DND-41 (cell line): ENCODE measurements around the gene ANGEL2.

Experiments
- EZH2 ChIP-seq: IDR thresholded peaks from 3 replicates; pipeline ENCODE4 v1.6.1; 2012; ENCODE audit warnings: borderline replicate concordance, low read depth, mild to moderate bottlenecking, moderate library complexity, low read length, inconsistent platforms; ENCODE audit not compliant: severe bottlenecking
- TF ChIP-seq, protein P1 (sequence below): IDR thresholded peaks from 2 replicates; pipeline ENCODE4 v1.5.1; 2012; ENCODE audit warnings: borderline replicate concordance, low read length, moderate library complexity, mild to moderate bottlenecking; ENCODE audit not compliant: poor library complexity, severe bottlenecking; ENCODE audit errors: extremely low read depth

DNA sequence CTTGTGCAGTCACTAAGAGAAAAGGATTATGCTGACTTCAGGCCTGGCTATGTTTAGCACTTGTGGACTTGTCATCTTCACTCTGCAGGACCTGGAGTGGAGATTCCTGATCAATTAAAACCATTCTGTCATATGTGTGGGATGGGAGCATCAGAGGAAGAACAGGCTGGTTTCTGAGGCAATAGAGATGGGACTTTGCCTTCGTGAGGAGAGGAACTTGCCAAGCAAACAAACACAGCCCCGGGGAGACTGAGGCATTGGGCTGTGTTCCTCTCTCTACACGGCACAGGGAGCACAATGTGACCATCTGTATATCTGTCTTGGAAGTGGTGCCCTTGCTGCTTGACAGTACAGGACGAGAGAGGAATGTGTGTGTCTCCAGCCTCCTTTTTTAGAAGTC, 42.2 kb downstream of the ANGEL2 start:
- no peak for TF ChIP-seq EZH2
- TF ChIP-seq, protein P1, sequence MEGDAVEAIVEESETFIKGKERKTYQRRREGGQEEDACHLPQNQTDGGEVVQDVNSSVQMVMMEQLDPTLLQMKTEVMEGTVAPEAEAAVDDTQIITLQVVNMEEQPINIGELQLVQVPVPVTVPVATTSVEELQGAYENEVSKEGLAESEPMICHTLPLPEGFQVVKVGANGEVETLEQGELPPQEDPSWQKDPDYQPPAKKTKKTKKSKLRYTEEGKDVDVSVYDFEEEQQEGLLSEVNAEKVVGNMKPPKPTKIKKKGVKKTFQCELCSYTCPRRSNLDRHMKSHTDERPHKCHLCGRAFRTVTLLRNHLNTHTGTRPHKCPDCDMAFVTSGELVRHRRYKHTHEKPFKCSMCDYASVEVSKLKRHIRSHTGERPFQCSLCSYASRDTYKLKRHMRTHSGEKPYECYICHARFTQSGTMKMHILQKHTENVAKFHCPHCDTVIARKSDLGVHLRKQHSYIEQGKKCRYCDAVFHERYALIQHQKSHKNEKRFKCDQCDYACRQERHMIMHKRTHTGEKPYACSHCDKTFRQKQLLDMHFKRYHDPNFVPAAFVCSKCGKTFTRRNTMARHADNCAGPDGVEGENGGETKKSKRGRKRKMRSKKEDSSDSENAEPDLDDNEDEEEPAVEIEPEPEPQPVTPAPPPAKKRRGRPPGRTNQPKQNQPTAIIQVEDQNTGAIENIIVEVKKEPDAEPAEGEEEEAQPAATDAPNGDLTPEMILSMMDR, result no peak
